GM12892 (cell line): ENCODE data around the gene RAD51AP1.

Experiments used
- POLR2A ChIP-seq: IDR thresholded peaks from 2 replicates; pipeline ENCODE4 v1.6.1; 2011; ENCODE audit warnings: low read depth, low read length, control low read depth
- POLR2AphosphoS5 ChIP-seq: IDR thresholded peaks from 2 replicates; pipeline ENCODE4 v1.6.1; 2011; ENCODE audit warnings: low read depth, low read length, control low read depth

- TF ChIP-seq POLR2A (no peak), POLR2AphosphoS5 (no peak)
Observed at GRCh38 chr12:4553943-4554342, 15.3 kb downstream of the RAD51AP1 start.
